ENCODE results near the gene RPP25.
"Not testable (repeated sequence)": the region's sequence is repeated elsewhere in the genome, so short reads cannot be mapped to it uniquely, and the experiment has no call there.

RPP25 gene

DNA sequence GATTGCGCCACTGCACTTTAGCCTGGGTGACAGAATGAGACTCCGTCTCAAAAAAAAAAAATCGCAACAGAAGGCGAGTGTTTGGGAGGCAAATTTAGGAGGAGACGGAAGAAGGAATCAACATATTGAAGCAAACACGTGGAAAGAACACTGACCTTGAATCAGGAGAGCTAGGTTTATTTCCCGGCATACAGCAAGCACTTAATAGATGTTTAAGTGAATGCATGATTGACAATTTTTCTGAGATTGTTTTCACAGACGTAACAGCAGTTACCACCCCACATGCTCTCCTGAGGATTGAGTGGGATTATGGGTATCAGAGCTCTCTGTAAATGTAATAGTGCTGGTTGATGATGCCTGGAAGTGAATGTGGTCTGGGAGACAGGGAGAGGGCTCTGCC, 5.6 kb upstream of the RPP25 start:
- DNase-seq: no peak

DNA sequence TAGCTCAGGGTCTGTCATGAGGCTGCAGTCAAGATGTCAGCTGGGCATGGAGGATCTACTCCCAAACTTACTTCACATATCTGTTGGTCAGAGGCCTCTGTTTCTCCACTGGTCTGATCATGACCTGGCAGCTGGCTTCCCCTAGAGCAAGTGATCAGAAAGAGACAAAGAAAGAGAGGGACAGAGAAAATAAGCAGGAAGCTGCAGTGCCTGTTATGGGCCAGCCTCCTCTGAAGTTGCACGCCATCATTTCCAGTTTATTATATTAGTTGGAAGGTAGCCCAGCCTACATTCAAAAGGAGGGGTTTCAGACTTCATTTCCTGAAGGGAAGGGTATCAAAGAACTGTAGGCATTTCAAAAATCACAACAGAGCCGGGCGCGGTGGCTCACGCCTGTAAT, 5.0 kb upstream of the RPP25 start:
- no peak for DNase-seq

DNA sequence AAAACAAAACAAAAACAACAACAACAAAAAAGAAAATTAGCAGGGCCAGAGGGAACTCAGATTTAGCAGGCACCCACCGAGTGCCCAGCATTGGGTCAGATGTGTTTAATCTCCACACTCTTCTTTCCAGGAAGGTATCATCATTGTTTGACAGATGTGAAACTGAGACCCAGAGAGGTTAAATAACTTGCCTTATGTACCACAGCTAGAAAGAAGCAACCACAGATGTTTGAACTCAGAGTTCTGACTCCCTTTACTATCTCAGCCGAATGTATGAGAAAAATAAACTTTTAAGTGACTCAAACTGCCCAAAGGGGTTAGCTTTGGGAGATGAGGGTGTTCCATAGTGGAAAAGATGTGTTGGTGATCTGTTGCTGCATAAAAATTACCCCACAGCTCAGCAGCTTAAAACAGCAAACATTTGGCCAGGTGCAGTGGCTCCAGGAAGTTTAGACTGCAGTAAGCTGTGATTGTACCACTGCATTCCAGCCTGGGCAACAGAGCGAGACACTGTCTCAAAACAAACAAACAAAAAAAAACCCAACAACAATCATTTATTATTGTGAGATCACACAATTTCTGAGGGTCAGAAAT, 4.5 kb upstream of the RPP25 start:
- no peak for DNase-seq

DNA sequence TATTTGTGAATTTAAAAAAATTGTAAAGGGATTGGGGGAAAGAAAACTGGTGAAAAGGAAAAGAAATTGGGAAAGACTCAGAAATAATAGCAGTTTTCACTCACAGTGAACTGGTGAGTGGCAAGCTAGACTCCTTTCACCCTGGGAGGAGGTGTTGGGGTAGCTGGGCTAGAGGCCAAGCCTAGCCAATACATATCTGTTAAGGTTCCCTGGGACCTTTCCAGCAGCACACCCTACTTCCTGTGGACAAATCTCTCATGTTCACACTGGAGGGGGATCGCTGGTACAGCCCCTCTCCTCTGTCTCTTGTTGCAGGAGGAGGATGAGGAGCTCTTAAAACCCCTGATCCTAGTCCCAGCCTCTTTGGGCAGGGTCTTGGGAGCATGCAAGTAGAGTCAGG, 3.7 kb upstream of the RPP25 start:
- no peak for DNase-seq

DNA sequence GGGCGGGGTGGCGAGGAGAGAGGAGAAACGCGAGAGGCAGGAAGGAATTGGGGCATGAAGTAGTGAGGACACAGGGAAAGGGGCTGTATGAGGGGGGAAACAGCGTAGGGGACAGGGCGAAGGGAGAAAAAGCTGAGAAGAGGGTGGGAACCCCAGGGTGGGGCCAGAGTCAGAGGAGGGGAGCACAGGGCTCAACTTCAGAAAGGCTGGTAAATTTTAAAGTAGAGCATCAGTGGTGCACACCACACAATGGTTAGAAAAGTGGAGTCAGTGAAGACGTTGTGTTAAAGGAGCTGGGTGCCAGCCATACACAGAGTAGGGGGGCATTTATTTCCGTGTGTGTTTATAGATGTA, 3.0 kb upstream of the RPP25 start:
- DNase-seq: no peak

DNA sequence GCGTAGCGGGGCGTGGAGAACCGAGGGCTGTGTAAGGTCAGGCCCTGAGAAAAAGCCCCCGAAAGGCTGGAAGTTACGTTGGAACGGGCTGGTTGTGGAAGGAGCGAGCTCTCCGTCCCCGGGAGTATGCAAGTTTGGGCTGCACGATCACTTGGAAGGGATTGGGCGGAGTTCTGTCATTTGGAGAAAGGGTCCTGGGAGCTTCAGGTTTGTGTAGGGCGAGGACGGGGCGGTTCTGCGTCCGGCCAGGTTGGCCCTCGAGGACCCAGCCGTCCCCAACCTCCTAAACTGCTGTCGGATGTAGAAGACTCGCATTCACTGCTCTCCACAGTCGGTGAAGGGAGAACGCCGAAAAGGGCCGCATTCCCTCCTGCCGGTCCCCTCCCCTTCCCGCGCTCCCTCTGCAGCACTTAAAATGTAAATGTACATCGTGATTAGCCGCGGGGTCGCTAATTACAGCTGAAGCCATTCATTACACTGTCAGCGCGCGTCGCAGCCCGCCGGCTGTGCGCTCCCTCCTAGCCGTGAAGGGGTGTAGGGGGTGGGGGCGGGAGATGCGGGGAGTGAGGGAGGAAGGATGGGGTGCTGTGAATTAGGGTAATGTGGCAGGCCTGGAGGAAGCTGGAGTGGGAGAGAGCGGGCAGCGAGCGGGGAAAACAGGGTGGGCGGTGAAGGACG, 2.5 kb upstream of the RPP25 start:
- DNase-seq: no peak

DNA sequence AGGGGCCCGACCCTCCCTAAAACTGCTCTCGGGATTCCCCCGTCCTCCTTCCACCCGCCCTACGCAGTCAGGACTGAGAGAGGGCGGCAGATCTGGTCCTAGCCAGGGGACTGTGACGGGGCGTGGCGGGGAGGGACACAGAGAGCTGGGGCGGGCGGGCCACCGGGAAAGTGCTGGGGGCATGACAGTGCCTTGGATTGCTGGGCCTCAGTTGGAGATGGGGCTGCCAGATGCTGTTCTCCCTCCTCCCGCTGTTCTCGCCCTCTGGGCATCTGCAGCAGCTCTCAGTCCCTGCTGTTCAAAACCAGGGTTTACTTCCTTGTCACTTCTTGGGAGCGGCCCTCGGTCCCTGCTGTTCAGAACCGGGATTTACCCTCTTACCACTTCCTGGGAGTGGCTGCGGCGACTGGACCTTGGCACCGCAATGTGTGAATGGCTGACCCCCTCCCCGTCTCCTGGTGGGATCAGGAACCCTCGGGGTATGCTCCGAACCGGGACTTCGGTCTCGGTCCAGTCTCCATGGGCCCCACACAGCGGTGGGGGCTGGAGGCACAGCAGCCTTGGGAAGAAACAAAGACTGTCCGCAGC, 1.8 kb upstream of the RPP25 start:
- DNase-seq: no peak

DNA sequence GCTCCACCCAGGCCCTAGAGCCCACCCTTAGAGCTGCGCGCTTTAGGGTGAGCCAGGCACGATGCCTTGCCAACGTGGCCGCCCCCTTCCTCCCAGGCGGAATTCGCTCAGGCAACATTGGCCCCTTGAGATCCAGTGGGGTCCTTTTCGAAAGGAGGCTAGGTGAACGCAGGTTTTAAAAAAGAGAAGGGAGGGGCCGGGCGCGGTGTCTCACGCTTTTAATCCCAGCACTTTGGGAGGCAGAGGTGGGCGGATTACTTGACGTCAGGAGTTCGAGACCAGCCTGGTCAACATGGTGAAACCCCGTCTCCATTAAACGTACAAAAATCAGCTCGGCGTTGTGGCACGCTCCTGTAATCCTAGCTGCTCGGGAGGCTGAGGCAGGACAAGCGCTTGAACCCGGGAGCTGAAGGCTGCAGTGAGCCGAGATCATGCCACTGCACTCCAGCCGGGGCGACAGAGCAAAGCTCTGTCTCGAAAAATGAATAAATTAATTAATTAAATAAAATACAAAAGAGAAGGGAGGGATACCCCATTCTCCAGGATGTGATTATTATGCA, 984 bp upstream of the RPP25 start:
- DNase-seq: no peak

DNA sequence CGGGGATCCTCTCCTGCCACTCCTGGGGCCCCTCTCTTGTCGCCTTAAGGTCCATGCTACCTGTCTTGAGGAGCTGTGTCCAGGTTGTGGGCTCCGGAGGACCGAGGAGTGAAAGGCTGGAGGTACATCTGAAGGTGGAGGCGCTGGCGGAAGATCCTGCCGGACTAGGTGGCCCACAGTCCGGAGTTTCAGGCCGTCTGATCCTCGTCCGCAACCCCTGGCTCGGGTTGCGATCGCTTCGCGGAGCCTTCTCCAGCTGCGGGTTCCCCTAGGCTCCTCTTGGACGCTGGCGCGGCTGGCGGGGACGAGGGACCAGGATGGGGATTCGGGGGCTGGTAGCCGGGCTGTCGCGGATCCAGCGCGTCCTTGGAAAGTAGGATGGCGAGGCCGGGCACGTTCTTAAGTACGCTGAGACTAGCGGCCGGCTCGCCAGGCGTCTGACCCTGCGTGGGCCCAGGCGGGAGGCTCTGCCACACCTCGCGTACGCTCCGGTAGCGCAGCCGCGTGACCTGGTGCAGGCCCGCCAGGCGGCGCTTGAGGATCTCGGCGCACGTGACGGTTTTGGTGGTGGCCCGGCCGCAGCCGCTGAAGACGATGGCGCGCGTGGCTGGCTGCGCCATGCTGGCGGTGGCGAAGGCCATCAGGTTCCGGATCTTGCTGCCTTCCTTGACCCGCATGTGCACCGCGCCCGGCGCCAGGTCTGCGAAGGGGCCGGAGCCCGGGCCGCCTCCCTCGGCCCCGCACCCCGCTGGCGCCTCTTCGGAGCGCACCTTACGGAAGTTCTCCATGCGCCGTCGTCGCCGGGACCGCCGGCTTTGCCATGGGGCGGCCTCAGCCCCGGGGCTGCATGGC, 550 bp downstream of the RPP25 start:
- DNase-seq: no peak

DNA sequence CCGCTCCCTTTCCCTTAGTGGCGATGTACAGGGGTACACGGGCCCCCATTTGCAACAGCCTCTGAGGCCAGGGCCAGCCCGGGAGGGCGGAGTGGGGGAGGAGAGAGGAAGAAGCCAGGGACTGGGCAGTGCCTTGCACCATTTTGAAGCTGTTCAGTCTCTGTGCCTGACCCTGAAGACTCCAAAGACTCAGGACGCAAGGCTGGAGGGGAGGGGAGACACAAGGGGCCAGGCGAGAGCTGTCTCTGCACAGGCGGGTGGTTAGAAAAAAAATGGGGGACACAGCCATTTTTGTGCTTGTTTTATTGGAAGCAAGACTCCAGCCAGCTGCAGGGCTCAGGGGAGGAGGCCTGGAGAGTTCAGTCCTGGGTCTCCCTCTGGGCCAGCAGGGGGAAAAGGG, 1.6 kb downstream of the RPP25 start:
- no peak for DNase-seq

DNA sequence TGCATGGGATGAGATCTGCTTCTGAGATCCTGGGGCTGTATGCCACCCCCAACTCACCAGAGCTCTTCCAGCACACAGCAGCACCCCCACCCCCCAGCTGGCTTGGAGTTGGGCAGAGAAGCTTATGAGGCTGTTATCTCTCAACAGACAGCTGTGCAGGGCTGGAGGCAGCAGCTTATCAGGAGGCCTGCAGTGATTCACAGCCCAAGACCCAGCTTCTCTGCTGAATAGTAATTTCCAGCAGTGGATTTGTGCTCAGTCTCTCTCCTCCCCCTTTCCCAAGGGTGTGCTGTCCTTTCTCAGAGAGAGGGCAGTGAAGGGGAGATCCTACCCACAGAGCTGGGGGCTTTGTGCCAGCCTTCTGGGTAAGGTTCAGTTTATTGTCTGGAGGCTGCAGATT, 2.1 kb downstream of the RPP25 start:
- DNase-seq: no peak

DNA sequence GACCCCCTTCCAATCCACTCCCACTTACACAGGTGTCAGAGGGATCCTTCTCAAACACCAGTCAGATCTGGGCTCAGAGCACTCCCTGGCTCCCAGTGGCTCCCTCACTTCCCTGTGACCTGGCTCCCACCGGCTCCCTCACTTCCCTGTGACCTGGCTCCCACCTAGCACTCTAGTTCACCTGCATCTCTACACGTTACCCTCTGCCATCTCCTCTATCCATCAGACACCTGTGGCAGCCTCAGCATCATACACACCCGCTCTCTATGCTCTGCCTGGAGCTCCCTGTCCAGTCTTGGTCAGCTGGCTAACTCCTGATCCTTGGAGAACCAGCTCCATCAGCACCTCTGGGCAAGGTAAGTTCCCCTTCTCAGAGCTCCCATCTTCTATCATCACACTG, 5.6 kb downstream of the RPP25 start:
- no peak for DNase-seq

DNA sequence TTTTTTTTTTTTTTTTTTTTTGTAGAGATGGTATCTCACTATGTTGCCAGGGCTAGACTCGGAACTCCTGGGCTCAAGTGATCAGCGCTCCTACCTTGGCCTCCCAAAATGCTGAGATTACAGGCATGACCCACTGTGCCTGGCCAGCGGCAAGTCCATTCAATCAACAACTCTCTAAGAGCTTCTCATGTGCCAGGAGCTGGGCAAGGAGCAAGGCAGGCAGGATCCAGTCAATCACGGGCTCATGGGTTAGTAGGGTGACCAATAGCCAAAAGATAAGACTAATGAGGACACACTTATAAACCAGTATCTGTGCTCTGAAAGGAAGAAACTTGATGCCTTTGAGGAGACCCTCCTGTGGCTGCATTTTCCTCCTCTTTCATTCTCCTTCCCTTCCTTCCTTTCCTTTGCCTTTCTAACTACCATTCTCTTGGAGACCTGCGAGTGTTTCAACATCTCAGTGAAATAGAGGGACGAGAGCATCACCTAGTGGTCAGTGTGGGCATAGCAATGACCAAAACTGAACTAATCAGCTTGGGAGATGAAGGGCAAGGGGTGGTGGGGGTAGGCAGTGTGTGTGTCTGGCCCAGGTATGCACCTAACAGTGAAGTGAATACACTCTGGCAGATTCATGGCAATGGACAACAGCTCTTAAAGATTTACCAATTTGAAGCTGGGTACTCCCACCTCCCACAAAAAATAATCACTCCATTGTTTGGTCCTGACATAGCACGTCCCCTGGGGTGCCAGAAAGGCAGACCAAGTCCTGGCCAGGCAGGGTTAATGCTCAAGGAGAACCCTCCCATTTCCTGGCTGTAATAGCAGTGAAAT, 6.3 kb downstream of the RPP25 start:
- DNase-seq: peak; percentile 31

DNA sequence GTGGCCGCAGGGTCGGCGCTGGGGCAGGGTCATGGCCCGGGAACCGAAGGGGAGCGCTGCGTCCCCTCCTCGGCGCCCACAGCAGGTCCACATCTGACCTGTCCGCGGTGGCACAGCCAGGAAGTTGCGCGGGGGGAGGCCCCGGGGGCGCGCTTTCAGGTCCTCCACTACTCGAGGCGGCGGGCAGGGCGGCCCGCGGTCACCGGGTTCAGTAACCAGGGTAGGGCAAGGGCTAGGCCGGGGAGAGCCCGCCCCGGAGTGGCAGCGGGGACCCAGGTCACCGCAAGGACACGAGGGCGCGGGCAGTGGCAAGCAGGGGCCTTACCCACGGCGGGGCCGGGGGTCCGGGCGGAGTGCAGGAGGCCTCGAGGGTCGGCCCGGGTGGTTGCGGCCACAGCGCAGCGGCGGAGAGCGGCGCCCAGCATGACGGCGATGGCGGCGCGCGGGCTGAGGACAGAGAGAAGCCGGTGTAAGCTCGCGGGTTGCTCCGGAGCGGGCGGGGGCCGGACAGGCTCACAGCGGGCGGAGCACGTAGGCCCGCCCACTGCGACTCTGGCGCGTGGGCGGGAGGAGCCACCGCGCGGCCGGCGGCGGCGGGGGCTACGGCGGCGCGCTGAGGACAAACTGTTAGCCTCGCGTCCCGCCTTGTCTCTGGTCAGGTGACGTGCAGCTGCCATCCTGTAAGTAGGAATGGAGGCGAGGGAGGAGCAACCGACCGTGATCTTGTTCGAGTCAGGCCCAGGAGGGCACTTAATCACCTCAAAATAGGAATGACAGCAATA, 18.8 kb downstream of the RPP25 start, which contains the start of gene COX5A:
Gene COX5A, minus strand, starts transcription at position 484 of the 782 bp plus-strand sequence. Its CDS starts 59 bp downstream, at position 425.
- peak; percentile 65 for DNase-seq

DNA sequence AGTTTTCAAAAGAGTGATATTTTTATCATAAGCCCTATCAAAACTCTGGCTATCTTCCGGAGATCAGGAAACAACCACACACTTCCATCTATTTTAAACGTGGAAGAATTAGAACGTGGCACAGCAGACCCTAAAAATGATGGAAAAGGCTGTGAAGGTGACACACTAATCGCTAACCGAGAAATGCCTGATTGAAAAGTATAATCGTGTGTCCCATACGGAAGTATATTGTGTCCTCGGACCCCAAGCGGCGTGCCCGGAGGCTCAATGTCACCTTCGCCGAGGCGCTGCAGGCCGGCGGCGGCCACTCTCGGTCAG, 19.3 kb downstream of the RPP25 start:
- no peak for DNase-seq

DNA sequence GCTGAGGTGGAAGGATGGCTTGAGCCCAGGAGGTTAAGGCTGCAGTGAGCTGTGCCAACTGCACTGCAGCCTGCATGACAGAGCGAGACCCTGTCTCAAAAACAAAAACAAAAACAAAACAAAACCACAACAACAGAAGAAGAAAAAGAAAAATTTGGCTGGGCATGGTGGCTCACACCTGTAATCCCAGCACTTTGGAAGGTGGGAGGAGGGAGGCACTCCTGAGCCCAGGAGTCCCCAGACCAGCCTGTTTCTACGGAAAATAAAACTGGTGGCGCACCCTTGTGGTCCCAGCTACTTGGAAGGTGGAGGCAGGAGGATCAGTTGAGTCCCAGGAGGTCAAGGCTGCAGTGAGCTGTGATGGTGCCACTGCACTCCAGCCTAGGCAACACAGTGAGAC, 21.4 kb downstream of the RPP25 start:
- not testable (repeated sequence) for DNase-seq

DNA sequence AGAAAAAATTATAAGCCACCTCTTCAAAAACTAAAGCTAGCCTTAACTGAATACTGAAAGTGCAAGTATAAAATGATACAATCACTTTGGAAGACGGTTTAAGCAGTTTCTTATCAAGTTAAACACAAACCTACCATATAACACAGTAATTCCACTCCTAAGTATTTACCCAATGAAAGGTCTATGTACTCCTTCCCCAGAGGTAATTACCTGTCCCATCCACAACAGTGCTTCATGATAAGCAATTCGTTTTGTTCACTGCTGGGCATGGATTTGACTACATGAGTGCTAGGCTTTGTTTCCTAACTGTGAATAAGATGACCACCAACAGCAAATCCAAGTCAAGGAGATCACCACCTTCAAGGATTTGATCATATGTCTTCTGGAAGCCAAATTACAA, 23.0 kb downstream of the RPP25 start:
- no peak for DNase-seq

DNA sequence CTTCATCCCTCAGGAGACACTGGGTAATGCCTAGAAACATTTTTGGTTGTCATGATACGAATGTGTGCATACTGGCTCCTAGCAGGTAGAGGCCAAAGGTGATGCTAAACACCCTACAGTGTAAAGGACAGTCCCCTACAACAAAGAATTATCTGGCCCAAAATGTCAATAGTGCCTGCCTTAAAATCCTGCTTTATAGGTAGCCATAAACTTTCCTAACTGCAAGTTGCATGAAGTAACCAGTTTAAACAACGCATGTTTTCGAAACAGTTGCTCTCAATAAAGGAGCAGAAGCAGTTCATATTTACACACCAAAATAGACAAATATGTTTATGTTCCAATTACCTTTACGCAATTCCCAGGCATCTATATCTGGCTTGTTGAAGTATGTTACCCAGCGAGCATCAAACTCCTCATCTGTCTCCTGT, 27.8 kb downstream of the RPP25 start:
- DNase-seq: no peak

DNA sequence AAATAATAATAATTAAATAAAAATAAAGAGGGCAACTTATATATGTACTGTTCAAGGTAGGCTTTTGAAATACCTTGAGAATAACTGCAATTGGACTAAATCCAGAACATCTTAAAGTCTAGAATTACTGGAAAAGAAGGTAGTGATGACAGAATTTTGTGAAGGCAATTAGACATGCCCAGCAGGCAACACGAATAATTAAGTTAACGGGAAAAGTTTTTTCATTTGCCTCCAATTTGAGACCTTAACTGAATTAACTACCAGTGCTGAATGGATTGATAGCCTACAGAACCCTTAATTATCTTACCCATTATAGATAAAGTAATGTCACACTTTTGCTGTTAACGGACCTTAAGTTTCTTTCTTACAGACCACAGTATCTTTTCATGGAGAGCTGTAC, 32.0 kb downstream of the RPP25 start:
- no peak for DNase-seq

DNA sequence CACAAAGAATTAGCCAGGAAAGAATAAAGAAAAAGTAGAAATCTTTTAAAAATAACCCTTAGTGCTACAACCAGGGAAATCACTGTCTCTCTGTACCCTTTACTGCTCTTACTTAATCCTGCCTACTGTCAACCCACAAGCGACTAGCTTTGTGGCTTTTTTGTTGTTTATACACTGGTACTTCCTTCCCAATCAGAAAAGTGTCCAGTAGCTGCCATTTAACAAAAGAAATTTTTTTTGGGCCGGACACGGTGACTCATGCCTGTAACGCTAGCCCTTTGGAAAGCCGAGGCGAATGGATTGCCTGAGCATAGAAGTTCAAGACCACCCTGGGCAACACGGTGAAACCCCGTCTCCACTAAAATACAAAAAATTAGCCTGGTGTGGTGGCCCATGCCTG, 36.1 kb downstream of the RPP25 start:
- DNase-seq: no peak

DNA sequence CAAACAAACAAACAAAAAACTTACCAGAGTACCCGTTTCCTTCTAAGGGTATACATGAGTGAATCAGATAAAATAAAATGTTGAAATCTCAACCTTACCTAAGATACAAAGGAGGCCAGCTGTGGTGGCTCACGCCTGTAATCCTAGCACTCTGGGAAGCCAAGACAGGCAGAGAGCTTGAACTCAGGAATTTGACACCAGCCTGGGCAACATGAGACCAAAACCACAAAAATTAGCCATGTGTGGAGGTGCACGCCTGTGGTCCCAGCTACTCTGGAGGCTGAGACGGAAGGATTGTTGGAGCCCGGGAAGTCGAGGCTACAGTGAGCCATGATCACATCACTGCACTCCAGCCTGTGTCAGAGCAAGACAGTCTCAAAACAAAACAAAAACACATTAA, 38.9 kb downstream of the RPP25 start:
- no peak for DNase-seq

DNA sequence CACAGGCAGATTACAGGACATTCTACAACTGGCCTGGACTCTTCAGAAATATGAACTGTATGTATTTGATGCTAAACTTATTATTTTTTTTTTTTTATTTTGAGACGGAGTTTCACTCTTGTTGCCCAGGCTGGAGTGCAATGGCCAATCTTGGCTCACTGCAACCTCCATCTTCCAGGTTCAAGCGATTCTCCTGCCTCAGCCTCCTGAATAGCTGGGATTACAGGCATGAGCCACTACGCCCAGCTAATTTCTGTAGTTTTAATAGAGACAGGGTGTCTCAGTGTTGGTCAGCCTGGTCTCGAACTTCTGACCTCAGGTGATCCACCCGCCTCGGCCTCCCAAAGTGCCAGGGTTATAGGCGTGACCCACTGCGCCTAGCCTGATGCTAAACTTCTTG, 42.8 kb downstream of the RPP25 start:
- not testable (repeated sequence) for DNase-seq

Data from NCI-H748 treated with DMSO at 0.1 percent for 48 hours (cell line).